ENCODE measurements around the gene PGAP2. TPM values are rescaled to one million over a fixed set of nuclear protein-coding genes. Genes with fewer than 3 reads are reported as not detected.

PGAP2 gene
- total RNA-seq, 1 experiment from 2014 or later = 72.2 TPM

- in situ Hi-C loops (cut with HindIII; ENCODE audit: low pct_unique_long_range_greater_than_20kb, low sequenced_read_pairs) (no loop called here), intact Hi-C loops (cut with micrococcal nuclease; ENCODE audit: unreplicated experiment) (no loop called here)
- Histone ChIP-seq H3K4me1 (ENCODE audit: control insufficient read depth, insufficient read depth, low read length) (peaks cover 20% of the 10 kb centered on the region), H3K27me3 (ENCODE audit: control insufficient read depth, insufficient read depth, low read length) (no peaks in the 10 kb centered on the region; the same call in 1 of the 2 replicates), H3K27ac (ENCODE audit: low read length) (no peak overlapping the region), H3K9me3 (ENCODE audit: control insufficient read depth, insufficient read depth, low read depth, low read length) (no peaks in the 10 kb centered on the region), H3K36me3 (ENCODE audit: control insufficient read depth, insufficient read depth, low read length) (no peaks in the 10 kb centered on the region), H3K4me3 (ENCODE audit: low read depth in 2 of 2, low read length in 2 of 2) (no peak overlapping the region)
- ATAC-seq (no peak), DNase-seq (ENCODE audit: low read depth, low spot score) (no peak)
- TF ChIP-seq CTCF (IDR thresholded peaks at IDR 0.05) = no peak; the same call in 1 of the 2 replicates
- TF ChIP-seq TCF7L2 (IDR thresholded peaks at IDR 0.05; ENCODE audit: low read depth, low read length) = no peak
- no peak for TF ChIP-seq POLR2AphosphoS5 (IDR thresholded peaks at IDR 0.05; ENCODE audit: low read depth, low read length)
- no peak for TF ChIP-seq REST (IDR thresholded peaks at IDR 0.05; ENCODE audit: insufficient read depth in 1 of 2, low read depth in 2 of 2, low read length in 1 of 2)
- no peak for TF ChIP-seq SIN3A (IDR thresholded peaks at IDR 0.05; ENCODE audit: borderline replicate concordance, insufficient read depth, low read depth, low read length)
- POLR2A ChIA-PET = no interaction called here
- CTCF ChIA-PET = interaction anchor here (0.6 to 0.7 kb wide), 3 partner anchors 25 to 229 kb away, joined by 3 to 5 read pairs (median 4); no protein-coding TSS in a partner anchor
- no TSS peak for BruUV-seq (replicated peaks)
These were observed 35.0 kb downstream of the PGAP2 start for GRCh38 chr11:3843326-3843725.

GRCh38 chr11:3845246-3845645, 36.9 kb downstream of the PGAP2 start:
- no peaks in the 10 kb centered on the region for H3K36me3 ChIP-seq (ENCODE audit: control insufficient read depth, insufficient read depth, low read length)
- TF ChIP-seq POLR2AphosphoS5 (IDR thresholded peaks at IDR 0.05; ENCODE audit: low read depth, low read length) (no peak), CTCF (IDR thresholded peaks at IDR 0.05) (no peak), TCF7L2 (IDR thresholded peaks at IDR 0.05; ENCODE audit: low read depth, low read length) (no peak), SIN3A (IDR thresholded peaks at IDR 0.05; ENCODE audit: borderline replicate concordance, insufficient read depth, low read depth, low read length) (no peak), REST (IDR thresholded peaks at IDR 0.05; ENCODE audit: insufficient read depth in 1 of 2, low read depth in 2 of 2, low read length in 1 of 2) (no peak)

More at GRCh38 chr11:3845246-3845645, 36.9 kb downstream of the PGAP2 start:
- CTCF ChIA-PET = no interaction called here
- no peak overlapping the region for H3K27ac ChIP-seq (ENCODE audit: low read length)
- no TSS peak for BruUV-seq (replicated peaks)
- no peak overlapping the region for H3K4me3 ChIP-seq (ENCODE audit: low read depth in 2 of 2, low read length in 2 of 2)
- DNase-seq (ENCODE audit: low read depth, low spot score) (no peak), ATAC-seq (no peak)
- POLR2A ChIA-PET = no interaction called here
- H3K4me1 ChIP-seq (ENCODE audit: control insufficient read depth, insufficient read depth, low read length) = peaks cover 4% of the 10 kb centered on the region
- no peaks in the 10 kb centered on the region for H3K9me3 ChIP-seq (ENCODE audit: control insufficient read depth, insufficient read depth, low read depth, low read length)
- no peaks in the 10 kb centered on the region; the same call in 1 of the 2 replicates for H3K27me3 ChIP-seq (ENCODE audit: control insufficient read depth, insufficient read depth, low read length)
- intact Hi-C loops (cut with micrococcal nuclease; ENCODE audit: unreplicated experiment) (no loop called here), in situ Hi-C loops (cut with HindIII; ENCODE audit: low pct_unique_long_range_greater_than_20kb, low sequenced_read_pairs) (no loop called here)

Data from Panc1 (cell line).